Fibroblast of upper back skin (primary cell): ENCODE measurements around the gene SDE2.
"Not testable (repeated sequence)": the region's sequence is repeated elsewhere in the genome, so short reads cannot be mapped to it uniquely, and the experiment has no call there.

Source experiments
- DNase-seq: peaks from one replicate; pipeline ENCODE4 v3.0.0-alpha.2; 2013

The SDE2 gene

GRCh38 chr1:225999227-225999911 lies at the start of gene SDE2:
Gene SDE2, minus strand, starts transcription at chr1:225999343. Its CDS starts 31 bp downstream, at chr1:225999312.
- peak; percentile 99 for DNase-seq

- DNase-seq = no peak
Observed at GRCh38 chr1:226048886-226049285, 49.7 kb upstream of the SDE2 start.

- peak; percentile 72 for DNase-seq
Observed at GRCh38 chr1:226047495-226047894, 48.4 kb upstream of the SDE2 start.

GRCh38 chr1:226046240-226046639 lies 47.1 kb upstream of the SDE2 start:
- DNase-seq = peak; percentile 69

- no peak for DNase-seq
Observed at GRCh38 chr1:226044514-226045101, 45.5 kb upstream of the SDE2 start.

- no peak for DNase-seq
Observed at GRCh38 chr1:226041419-226041818, 42.3 kb upstream of the SDE2 start.

GRCh38 chr1:226038661-226039060 lies 39.5 kb upstream of the SDE2 start:
- no peak for DNase-seq

- DNase-seq = no peak
Observed at GRCh38 chr1:226035915-226036314, 36.8 kb upstream of the SDE2 start.

- peak; percentile 92 for DNase-seq
Observed at GRCh38 chr1:226034482-226034881, 35.3 kb upstream of the SDE2 start.

- DNase-seq = no peak
Observed at GRCh38 chr1:226033991-226034390, 34.8 kb upstream of the SDE2 start.

GRCh38 chr1:226033582-226033981 lies 34.4 kb upstream of the SDE2 start:
- no peak for DNase-seq

- no peak for DNase-seq
Observed at GRCh38 chr1:226029568-226030225, 30.6 kb upstream of the SDE2 start.

GRCh38 chr1:226029093-226029496 lies 30.0 kb upstream of the SDE2 start:
- no peak for DNase-seq

GRCh38 chr1:226027538-226028217 lies 28.5 kb upstream of the SDE2 start:
- no peak for DNase-seq

GRCh38 chr1:226026833-226027232 lies 27.7 kb upstream of the SDE2 start:
- no peak for DNase-seq

GRCh38 chr1:226023735-226024134 lies 24.6 kb upstream of the SDE2 start:
- no peak for DNase-seq

- DNase-seq = no peak
Observed at GRCh38 chr1:226021801-226022200, 22.7 kb upstream of the SDE2 start.

- DNase-seq = no peak
Observed at GRCh38 chr1:226021401-226021800, 22.3 kb upstream of the SDE2 start.

GRCh38 chr1:226019572-226019971 lies 20.4 kb upstream of the SDE2 start:
- no peak for DNase-seq

- no peak for DNase-seq
Observed at GRCh38 chr1:226017070-226017469, 17.9 kb upstream of the SDE2 start.

GRCh38 chr1:226009650-226010044 lies 10.5 kb upstream of the SDE2 start:
- DNase-seq = no peak

- DNase-seq = not testable (repeated sequence)
Observed at GRCh38 chr1:226007126-226007892, 8.2 kb upstream of the SDE2 start.

GRCh38 chr1:226006686-226007085 lies 7.5 kb upstream of the SDE2 start:
- no peak for DNase-seq
